NCI-H2227 (cell line): ENCODE measurements around the gene HLA-DMA.

Experiments used
- DNase-seq: peaks from one replicate; lab custom pipeline; 2025; ENCODE audit not compliant: unreplicated experiment; lab: John Stamatoyannopoulos, UW

HLA-DMA gene

GRCh38 chr6:32933661-32934085, 19.2 kb downstream of the HLA-DMA start:
- DNase-seq, result peak; percentile 84

GRCh38 chr6:32932132-32932868, 20.6 kb downstream of the HLA-DMA start:
- no peak for DNase-seq

- no peak for DNase-seq
These were observed 21.7 kb downstream of the HLA-DMA start for GRCh38 chr6:32931211-32931610.

- DNase-seq, result no peak
These were observed 30.8 kb downstream of the HLA-DMA start for GRCh38 chr6:32922083-32922482.

GRCh38 chr6:32920715-32921114, 32.2 kb downstream of the HLA-DMA start:
- DNase-seq, result no peak

GRCh38 chr6:32912951-32913350, 39.9 kb downstream of the HLA-DMA start:
- no peak for DNase-seq

GRCh38 chr6:32908897-32909296, 44.0 kb downstream of the HLA-DMA start:
- DNase-seq, result no peak

- no peak for DNase-seq
These were observed 46.4 kb downstream of the HLA-DMA start for GRCh38 chr6:32906539-32906938.

- DNase-seq, result no peak
These were observed 47.8 kb downstream of the HLA-DMA start for GRCh38 chr6:32905078-32905477.

- no peak for DNase-seq
These were observed 48.9 kb downstream of the HLA-DMA start for GRCh38 chr6:32903952-32904351.
